ENCODE measurements around the gene PTGES2. TPM values are rescaled to one million over a fixed set of nuclear protein-coding genes. Genes with fewer than 3 reads are reported as not detected.

PTGES2 gene
- total and polyA plus RNA-seq, 2 of the 13 experiments (the other 11 are each of a cell fraction or from before 2014, with no cell fraction given): 63.7 to 79.8 TPM

DNA sequence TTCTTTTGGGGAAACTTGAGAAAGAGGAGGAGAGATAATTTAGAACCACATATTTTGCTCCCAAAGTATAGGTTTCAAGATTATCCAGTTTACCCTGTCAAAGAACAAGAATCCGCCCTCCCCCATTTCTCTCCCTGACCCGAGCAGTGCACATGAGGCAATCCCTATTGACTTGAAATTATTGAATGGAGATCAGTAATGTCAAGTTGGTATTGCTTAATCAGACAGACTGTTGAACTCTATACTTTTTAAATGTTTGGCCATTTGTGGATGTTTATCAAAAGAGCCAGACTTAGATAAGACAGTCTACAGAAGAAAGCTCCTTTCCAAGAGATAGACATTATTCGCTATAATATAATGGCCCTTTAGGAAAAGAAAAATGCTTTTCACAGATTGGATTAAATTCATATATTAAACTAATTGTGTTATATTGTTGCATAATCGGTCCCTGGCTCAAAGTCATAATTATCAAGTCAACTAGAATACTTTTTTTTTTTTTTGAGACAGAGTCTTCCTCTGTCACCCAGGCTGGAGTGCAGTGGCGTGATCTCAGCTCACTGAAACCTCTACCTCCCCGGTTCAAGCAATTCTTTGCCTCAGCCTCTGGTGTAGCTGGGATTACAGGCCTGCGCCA lies 54.2 kb downstream of the PTGES2 start (continued):
- TF ChIP-seq HHEX (CRISPR knock-in tag; IDR thresholded peaks at IDR 0.05): 0 out of 2 replicates have a peak, but pooled peaks have one; percentile 30
- TF ChIP-seq ZNF264 (CRISPR knock-in tag; IDR thresholded peaks at IDR 0.05): 0 out of 2 replicates have a peak, but pooled peaks have one; percentile 49
- peak; percentile 91 for TF ChIP-seq GATAD2A (CRISPR knock-in tag; IDR thresholded peaks at IDR 0.05)
- TF ChIP-seq, protein P1, sequence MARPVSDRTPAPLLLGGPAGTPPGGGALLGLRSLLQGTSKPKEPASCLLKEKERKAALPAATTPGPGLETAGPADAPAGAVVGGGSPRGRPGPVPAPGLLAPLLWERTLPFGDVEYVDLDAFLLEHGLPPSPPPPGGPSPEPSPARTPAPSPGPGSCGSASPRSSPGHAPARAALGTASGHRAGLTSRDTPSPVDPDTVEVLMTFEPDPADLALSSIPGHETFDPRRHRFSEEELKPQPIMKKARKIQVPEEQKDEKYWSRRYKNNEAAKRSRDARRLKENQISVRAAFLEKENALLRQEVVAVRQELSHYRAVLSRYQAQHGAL (CRISPR knock-in tag; IDR thresholded peaks at IDR 0.05; ENCODE audit: not compliant biosample characterization): no peak
- TF ChIP-seq SAP130 (CRISPR knock-in tag; IDR thresholded peaks at IDR 0.05; ENCODE audit: low read depth): peak; percentile 78
- TF ChIP-seq, protein P2, sequence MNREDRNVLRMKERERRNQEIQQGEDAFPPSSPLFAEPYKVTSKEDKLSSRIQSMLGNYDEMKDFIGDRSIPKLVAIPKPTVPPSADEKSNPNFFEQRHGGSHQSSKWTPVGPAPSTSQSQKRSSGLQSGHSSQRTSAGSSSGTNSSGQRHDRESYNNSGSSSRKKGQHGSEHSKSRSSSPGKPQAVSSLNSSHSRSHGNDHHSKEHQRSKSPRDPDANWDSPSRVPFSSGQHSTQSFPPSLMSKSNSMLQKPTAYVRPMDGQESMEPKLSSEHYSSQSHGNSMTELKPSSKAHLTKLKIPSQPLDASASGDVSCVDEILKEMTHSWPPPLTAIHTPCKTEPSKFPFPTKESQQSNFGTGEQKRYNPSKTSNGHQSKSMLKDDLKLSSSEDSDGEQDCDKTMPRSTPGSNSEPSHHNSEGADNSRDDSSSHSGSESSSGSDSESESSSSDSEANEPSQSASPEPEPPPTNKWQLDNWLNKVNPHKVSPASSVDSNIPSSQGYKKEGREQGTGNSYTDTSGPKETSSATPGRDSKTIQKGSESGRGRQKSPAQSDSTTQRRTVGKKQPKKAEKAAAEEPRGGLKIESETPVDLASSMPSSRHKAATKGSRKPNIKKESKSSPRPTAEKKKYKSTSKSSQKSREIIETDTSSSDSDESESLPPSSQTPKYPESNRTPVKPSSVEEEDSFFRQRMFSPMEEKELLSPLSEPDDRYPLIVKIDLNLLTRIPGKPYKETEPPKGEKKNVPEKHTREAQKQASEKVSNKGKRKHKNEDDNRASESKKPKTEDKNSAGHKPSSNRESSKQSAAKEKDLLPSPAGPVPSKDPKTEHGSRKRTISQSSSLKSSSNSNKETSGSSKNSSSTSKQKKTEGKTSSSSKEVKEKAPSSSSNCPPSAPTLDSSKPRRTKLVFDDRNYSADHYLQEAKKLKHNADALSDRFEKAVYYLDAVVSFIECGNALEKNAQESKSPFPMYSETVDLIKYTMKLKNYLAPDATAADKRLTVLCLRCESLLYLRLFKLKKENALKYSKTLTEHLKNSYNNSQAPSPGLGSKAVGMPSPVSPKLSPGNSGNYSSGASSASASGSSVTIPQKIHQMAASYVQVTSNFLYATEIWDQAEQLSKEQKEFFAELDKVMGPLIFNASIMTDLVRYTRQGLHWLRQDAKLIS (CRISPR knock-in tag; IDR thresholded peaks at IDR 0.05): no peak
- TF ChIP-seq, protein P3, sequence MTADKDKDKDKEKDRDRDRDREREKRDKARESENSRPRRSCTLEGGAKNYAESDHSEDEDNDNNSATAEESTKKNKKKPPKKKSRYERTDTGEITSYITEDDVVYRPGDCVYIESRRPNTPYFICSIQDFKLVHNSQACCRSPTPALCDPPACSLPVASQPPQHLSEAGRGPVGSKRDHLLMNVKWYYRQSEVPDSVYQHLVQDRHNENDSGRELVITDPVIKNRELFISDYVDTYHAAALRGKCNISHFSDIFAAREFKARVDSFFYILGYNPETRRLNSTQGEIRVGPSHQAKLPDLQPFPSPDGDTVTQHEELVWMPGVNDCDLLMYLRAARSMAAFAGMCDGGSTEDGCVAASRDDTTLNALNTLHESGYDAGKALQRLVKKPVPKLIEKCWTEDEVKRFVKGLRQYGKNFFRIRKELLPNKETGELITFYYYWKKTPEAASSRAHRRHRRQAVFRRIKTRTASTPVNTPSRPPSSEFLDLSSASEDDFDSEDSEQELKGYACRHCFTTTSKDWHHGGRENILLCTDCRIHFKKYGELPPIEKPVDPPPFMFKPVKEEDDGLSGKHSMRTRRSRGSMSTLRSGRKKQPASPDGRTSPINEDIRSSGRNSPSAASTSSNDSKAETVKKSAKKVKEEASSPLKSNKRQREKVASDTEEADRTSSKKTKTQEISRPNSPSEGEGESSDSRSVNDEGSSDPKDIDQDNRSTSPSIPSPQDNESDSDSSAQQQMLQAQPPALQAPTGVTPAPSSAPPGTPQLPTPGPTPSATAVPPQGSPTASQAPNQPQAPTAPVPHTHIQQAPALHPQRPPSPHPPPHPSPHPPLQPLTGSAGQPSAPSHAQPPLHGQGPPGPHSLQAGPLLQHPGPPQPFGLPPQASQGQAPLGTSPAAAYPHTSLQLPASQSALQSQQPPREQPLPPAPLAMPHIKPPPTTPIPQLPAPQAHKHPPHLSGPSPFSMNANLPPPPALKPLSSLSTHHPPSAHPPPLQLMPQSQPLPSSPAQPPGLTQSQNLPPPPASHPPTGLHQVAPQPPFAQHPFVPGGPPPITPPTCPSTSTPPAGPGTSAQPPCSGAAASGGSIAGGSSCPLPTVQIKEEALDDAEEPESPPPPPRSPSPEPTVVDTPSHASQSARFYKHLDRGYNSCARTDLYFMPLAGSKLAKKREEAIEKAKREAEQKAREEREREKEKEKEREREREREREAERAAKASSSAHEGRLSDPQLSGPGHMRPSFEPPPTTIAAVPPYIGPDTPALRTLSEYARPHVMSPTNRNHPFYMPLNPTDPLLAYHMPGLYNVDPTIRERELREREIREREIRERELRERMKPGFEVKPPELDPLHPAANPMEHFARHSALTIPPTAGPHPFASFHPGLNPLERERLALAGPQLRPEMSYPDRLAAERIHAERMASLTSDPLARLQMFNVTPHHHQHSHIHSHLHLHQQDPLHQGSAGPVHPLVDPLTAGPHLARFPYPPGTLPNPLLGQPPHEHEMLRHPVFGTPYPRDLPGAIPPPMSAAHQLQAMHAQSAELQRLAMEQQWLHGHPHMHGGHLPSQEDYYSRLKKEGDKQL (CRISPR knock-in tag; IDR thresholded peaks at IDR 0.05; ENCODE audit: low read depth): peak; percentile 68; the same call in 1 of the 2 replicates
- TF ChIP-seq, protein P4, sequence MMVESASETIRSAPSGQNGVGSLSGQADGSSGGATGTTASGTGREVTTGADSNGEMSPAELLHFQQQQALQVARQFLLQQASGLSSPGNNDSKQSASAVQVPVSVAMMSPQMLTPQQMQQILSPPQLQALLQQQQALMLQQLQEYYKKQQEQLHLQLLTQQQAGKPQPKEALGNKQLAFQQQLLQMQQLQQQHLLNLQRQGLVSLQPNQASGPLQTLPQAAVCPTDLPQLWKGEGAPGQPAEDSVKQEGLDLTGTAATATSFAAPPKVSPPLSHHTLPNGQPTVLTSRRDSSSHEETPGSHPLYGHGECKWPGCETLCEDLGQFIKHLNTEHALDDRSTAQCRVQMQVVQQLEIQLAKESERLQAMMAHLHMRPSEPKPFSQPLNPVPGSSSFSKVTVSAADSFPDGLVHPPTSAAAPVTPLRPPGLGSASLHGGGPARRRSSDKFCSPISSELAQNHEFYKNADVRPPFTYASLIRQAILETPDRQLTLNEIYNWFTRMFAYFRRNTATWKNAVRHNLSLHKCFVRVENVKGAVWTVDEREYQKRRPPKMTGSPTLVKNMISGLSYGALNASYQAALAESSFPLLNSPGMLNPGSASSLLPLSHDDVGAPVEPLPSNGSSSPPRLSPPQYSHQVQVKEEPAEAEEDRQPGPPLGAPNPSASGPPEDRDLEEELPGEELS (CRISPR knock-in tag; IDR thresholded peaks at IDR 0.05): peak; percentile 75
- TF ChIP-seq, protein P5, sequence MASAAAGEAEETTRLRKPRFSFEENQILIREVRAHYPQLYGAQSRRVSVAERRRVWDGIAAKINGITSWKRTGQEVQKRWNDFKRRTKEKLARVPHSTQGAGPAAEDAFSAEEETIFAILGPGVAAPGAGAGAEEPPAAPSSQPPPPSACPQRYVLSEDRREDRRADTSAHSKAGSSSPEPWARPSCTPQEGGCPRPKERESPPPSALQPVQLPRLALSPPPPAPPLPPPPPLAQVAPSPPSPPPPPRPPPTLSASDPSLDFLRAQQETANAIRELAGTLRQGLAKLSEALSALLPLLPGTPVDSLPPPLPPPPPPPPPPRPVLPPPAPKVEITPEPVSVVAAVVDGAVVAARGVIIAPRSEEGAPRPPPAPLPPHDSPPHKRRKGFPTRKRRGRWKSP (CRISPR knock-in tag; IDR thresholded peaks at IDR 0.05): peak; percentile 38; the same call in 1 of the 2 replicates
- TF ChIP-seq CREM (IDR thresholded peaks at IDR 0.05): peak; percentile 49; the same call in 1 of the 2 replicates
- TF ChIP-seq CREM (CRISPR knock-in tag; IDR thresholded peaks at IDR 0.05): no peak
- TF ChIP-seq MED1 (CRISPR knock-in tag; IDR thresholded peaks at IDR 0.05): peak; percentile 53
- peak; percentile 89 for TF ChIP-seq HNF4A (CRISPR knock-in tag; IDR thresholded peaks at IDR 0.05)
- TF ChIP-seq SOX5 (CRISPR knock-in tag; IDR thresholded peaks at IDR 0.05; ENCODE audit: borderline replicate concordance): peak; percentile 61; the same call in 1 of the 2 replicates
